GM12878 (cell line): Measurements from ENCODE around the gene NUAK1. TPM values are rescaled to one million over a fixed set of nuclear protein-coding genes. Genes with fewer than 3 reads are reported as not detected.

Source experiments
- ATAC-seq: fragments of 200-7000 bp; cut with Tn5 transposase; 3 replicates; pipeline ENCODE4 v1.9.1; 2020; ENCODE audit warnings: mild to moderate bottlenecking, moderate library complexity
- BruUV-seq: library from RNA; stranded (reverse); fragments of 400-500 nt; replicated peaks from 2 replicates; lab custom pipeline; 2021; lab: Mats Ljungman, UMichigan
- CTCF ChIA-PET: fragments of 300-600 bp; sonication (Branson Sonifier 250); formaldehyde crosslinking; extraction: SDS; loops from one replicate; lab custom pipeline; 2021; ENCODE audit warnings: inconsistent platforms; lab: Yijun Ruan, JAX
- POLR2A ChIA-PET: fragments of 350-600 bp; formaldehyde crosslinking; extraction: SDS; loops from one replicate; lab custom pipeline; 2021; ENCODE audit warnings: inconsistent platforms; lab: Charles Lee
- RAD21 ChIA-PET: fragments of 300-600 bp; sonication (Branson Sonifier 250); formaldehyde crosslinking; loops from one replicate; lab custom pipeline; 2023; ENCODE audit warnings: antibody characterized with exemption; ENCODE audit not compliant: unreplicated experiment; lab: Charles Lee
- SMC1A ChIA-PET: fragments of 300-600 bp; sonication (Branson Sonifier 250); formaldehyde crosslinking; loops from one replicate; lab custom pipeline; 2023; ENCODE audit not compliant: unreplicated experiment, uncharacterized antibody; lab: Charles Lee
- DNase-seq: peaks from one replicate; pipeline ENCODE4 v3.0.0-alpha.2; 2011; ENCODE audit warnings: low read depth, low spot score
- FAIRE-seq: peaks from 3 replicates; lab custom pipeline; 2011; peaks lifted over from hg19 to GRCh38; lab: Jason Lieb, UNC
- H2AFZ ChIP-seq: 2 replicates; pipeline ENCODE4 v1.6.0; 2011; ENCODE audit warnings: low read depth, low read length, control low read depth; ENCODE audit not compliant: control insufficient read depth
- H3K27ac ChIP-seq: 2 replicates; pipeline ENCODE4 v1.5.1; 2011; ENCODE audit warnings: control low read depth; ENCODE audit not compliant: control insufficient read depth, insufficient read depth
- H3K27me3 ChIP-seq, 2 experiments: replicated peaks in 1 of 2; 2 replicates each; pipeline versions ENCODE4 v1.6.0 to v1.6.1; 2011; ENCODE audit warnings: low read length in 1 of 2; ENCODE audit not compliant: control insufficient read depth in 2 of 2, insufficient read depth in 2 of 2
- H3K36me3 ChIP-seq, 2 experiments: 2 replicates each; pipeline ENCODE4 v1.5.1; 2011; ENCODE audit warnings: low read length in 1 of 2; ENCODE audit not compliant: control insufficient read depth in 2 of 2, insufficient read depth in 2 of 2
- H3K4me1 ChIP-seq: 2 replicates; pipeline ENCODE4 v1.6.1; 2011; ENCODE audit warnings: mild to moderate bottlenecking, low read length, moderate library complexity, mixed read lengths; ENCODE audit not compliant: control insufficient read depth, insufficient read depth
- H3K4me2 ChIP-seq: 2 replicates; pipeline ENCODE4 v1.6.0; 2011; ENCODE audit warnings: control low read depth; ENCODE audit not compliant: control insufficient read depth, insufficient read depth
- H3K4me3 ChIP-seq: fragments of 200-600 bp; sonication (generic); 2 replicates; pipeline ENCODE4 v1.5.1; 2016
- H3K79me2 ChIP-seq: 2 replicates; pipeline ENCODE4 v1.6.0; 2011; ENCODE audit warnings: low read length; ENCODE audit not compliant: control insufficient read depth, insufficient read depth
- H3K9ac ChIP-seq: 2 replicates; pipeline ENCODE4 v1.8.0; 2011; ENCODE audit warnings: low read length, control low read depth, mixed read lengths; ENCODE audit not compliant: control insufficient read depth, insufficient read depth
- H3K9me3 ChIP-seq: replicated peaks from 3 replicates; pipeline ENCODE4 v1.5.1; 2011; ENCODE audit warnings: mild to moderate bottlenecking, low read length; ENCODE audit not compliant: control insufficient read depth, insufficient read depth
- H4K20me1 ChIP-seq: 2 replicates; pipeline ENCODE4 v1.6.0; 2011; ENCODE audit not compliant: control insufficient read depth, insufficient read depth
- BCL11A ChIP-seq: IDR thresholded peaks from 2 replicates; pipeline ENCODE4 v1.6.1; 2011; ENCODE audit warnings: low read depth, low read length
- CHD1 ChIP-seq: IDR thresholded peaks from 2 replicates; pipeline ENCODE4 v1.6.1; 2012; ENCODE audit warnings: low read depth, low read length, improper control_type of control experiment
- EED ChIP-seq: sonication (generic); IDR thresholded peaks from 2 replicates; pipeline ENCODE4 v1.6.1; 2016; ENCODE audit warnings: antibody characterized with exemption, low read depth
- EP300 ChIP-seq, 2 experiments: fragments of 150-350 bp in 1 of 2; IDR thresholded peaks; 2 replicates each; pipeline ENCODE4 v1.6.1; 2011 to 2012; ENCODE audit warnings: low read depth in 2 of 2, low read length in 2 of 2, borderline replicate concordance in 1 of 2, improper control_type of control experiment in 1 of 2, inconsistent platforms in 1 of 2; ENCODE audit not compliant: control insufficient read depth in 1 of 2
- ESRRA ChIP-seq: IDR thresholded peaks from 2 replicates; pipeline ENCODE4 v1.6.1; 2012; ENCODE audit warnings: mild to moderate bottlenecking, low read length, improper control_type of control experiment
- ETV6 ChIP-seq, 2 experiments: fragments of 450-650 bp in 1 of 2; IDR thresholded peaks in 1 of 2; conservative IDR thresholded peaks in 1 of 2; 2 replicates each; pipeline ENCODE4 v1.6.1; 2014; ENCODE audit warnings: antibody characterized with exemption in 1 of 2, borderline replicate concordance in 1 of 2, low read depth in 1 of 2, mild to moderate bottlenecking in 1 of 2, moderate library complexity in 1 of 2
- HCFC1 ChIP-seq: fragments of 150-350 bp; IDR thresholded peaks from 2 replicates; pipeline ENCODE4 v1.6.1; 2014; ENCODE audit warnings: low read length
- IKZF1 ChIP-seq: fragments of 450-650 bp; conservative IDR thresholded peaks from 2 replicates; pipeline ENCODE4 v1.6.1; 2017; ENCODE audit warnings: antibody characterized with exemption, mild to moderate bottlenecking
- JUND ChIP-seq: IDR thresholded peaks from 2 replicates; pipeline ENCODE4 v1.6.1; 2012; ENCODE audit warnings: low read depth, mild to moderate bottlenecking, low read length, improper control_type of control experiment, moderate library complexity
- LARP7 ChIP-seq: fragments of 450-650 bp; IDR thresholded peaks from 2 replicates; pipeline ENCODE4 v1.6.1; 2017; ENCODE audit warnings: mild to moderate bottlenecking
- RAD21 ChIP-seq: IDR thresholded peaks from 2 replicates; pipeline ENCODE4 v1.6.1; 2011; ENCODE audit warnings: mild to moderate bottlenecking, low read depth, low read length, moderate library complexity; ENCODE audit not compliant: insufficient read depth
- SMAD5 ChIP-seq: IDR thresholded peaks from 2 replicates; pipeline ENCODE4 v1.6.1; 2016; ENCODE audit warnings: antibody characterized with exemption, low read depth
- STAT1 ChIP-seq: fragments of 450-650 bp; conservative IDR thresholded peaks from 2 replicates; pipeline ENCODE4 v1.6.1; 2014; ENCODE audit warnings: antibody characterized with exemption, mild to moderate bottlenecking
- TCF12 ChIP-seq: IDR thresholded peaks from 2 replicates; pipeline ENCODE4 v1.6.1; 2011; ENCODE audit warnings: low read depth, mild to moderate bottlenecking, low read length
- TCF7 ChIP-seq: IDR thresholded peaks from 2 replicates; pipeline ENCODE4 v1.6.1; 2014; ENCODE audit warnings: antibody characterized with exemption, borderline replicate concordance
- YBX1 ChIP-seq: fragments of 450-650 bp; IDR thresholded peaks from 2 replicates; pipeline ENCODE4 v1.6.1; 2016; ENCODE audit warnings: antibody characterized with exemption
- ZNF274 ChIP-seq: IDR thresholded peaks from one replicate; pipeline ENCODE4 v1.8.0; 2011; ENCODE audit not compliant: insufficient read length, insufficient read depth
- WGBS: methylation state at CpG from one replicate; pipeline ENCODE4 v1.1.6; 2016; ENCODE audit warnings: low lambda C conversion rate; ENCODE audit not compliant: insufficient replicate concordance, insufficient coverage; ENCODE audit errors: missing lambda C conversion rate; 5-methylcytosine and 5-hydroxymethylcytosine counted together
- in situ Hi-C: fragments of 300-500 bp; cut with MboI; formaldehyde crosslinking; loops from 9 replicates; pipeline ENCODE4 v1.14.3; 2018; ENCODE audit warnings: mixed read lengths
- intact Hi-C: fragments of 100-400 bp; cut with micrococcal nuclease; formaldehyde crosslinking; loops from one replicate; pipeline ENCODE4 v1.14.2; 2022; ENCODE audit not compliant: unreplicated experiment
- polyA plus RNA-seq, 11 experiments: library from polyadenylated mRNA; depleted of rRNA in 4 of 11; unstranded in 6 of 11; stranded (reverse) in 5 of 11; fragments of >200 nt; fragmentation: Nextera tagmentation in 4 of 11; fragmentation: Illumina TruSeq in 1 of 11; extraction: Ambion mirVana in 4 of 11; extraction: Trizol in 1 of 11; gene quantifications; 1 replicate in 1 of 11; 2 replicates in 10 of 11; pipeline versions ENCODE4 v1.2.1 to v1.2.3, GENCODE V29; 2011 to 2016; ENCODE audit warnings: inconsistent platforms in 2 of 11, missing spikeins in 2 of 11, low read depth in 1 of 11
- total RNA-seq, 4 experiments: library from RNA; depleted of rRNA in 3 of 4; stranded (reverse); fragments of >200 nt in 3 of 4; fragmentation: Illumina TruSeq in 1 of 4; extraction: Trizol in 1 of 4; gene quantifications; 2 replicates each; pipeline versions ENCODE4 v1.2.1 to v1.2.3, GENCODE V29; 2013 to 2021
- TF ChIP-seq, protein P1 (sequence below): IDR thresholded peaks from 2 replicates; pipeline ENCODE4 v1.6.1; 2011; ENCODE audit warnings: low read depth, mild to moderate bottlenecking, low read length, moderate library complexity, borderline replicate concordance; ENCODE audit errors: extremely low read depth

Gene NUAK1
- total and polyA plus RNA-seq, 10 of the 15 experiments (the other 5 are each of a cell fraction or from before 2014, with no cell fraction given): 0.03 to 0.42 (median 0.08) TPM; not detected in 2

DNA sequence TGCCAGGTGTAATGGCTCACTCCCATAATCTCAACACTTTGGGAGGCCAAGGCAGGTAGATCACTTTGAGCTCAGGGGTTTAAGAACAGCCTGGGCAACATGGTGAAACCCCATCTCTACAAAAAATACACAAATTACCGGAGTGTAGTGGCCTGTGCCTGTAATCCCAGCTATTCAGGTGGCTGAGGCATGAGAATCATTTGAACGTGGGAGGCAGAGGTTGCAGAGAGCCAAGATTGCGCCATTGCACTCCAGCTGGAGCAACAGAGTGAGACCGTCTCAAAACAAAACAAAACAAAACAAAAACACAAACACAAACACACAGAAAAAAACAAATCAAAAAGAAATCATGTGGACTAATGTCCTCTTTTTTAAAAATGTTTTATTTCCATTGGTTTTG is 104.4 kb downstream of the NUAK1 start:
- DNase-seq (no peak), FAIRE-seq (no peak), ATAC-seq (no peak)
- TF ChIP-seq HCFC1 (no peak), EED (no peak), CHD1 (no peak), TCF12 (no peak), RAD21 (no peak), LARP7 (no peak), SMAD5 (no peak), IKZF1 (no peak), BCL11A (no peak)
- no peaks in the 10 kb centered on the region for H3K9me3 ChIP-seq
- no peak overlapping the region for H3K9ac ChIP-seq
- ChIA-PET RAD21 (no interaction called here), CTCF (interaction anchor here (0.9 kb wide), 2 partner anchors 34 to 85 kb away, joined by 3 read pairs; no protein-coding TSS in a partner anchor), SMC1A (no interaction called here), POLR2A (no interaction called here)
- H3K79me2 ChIP-seq: no peaks in the 10 kb centered on the region
- no peak overlapping the region for H3K4me3 ChIP-seq
- no peak overlapping the region for H3K4me2 ChIP-seq
- no peak overlapping the region for H2AFZ ChIP-seq
- H3K27me3 ChIP-seq: no peaks in the 10 kb centered on the region; a peak in 1 of 4 replicates
- H3K36me3 ChIP-seq: no peaks in the 10 kb centered on the region
- WGBS: 23% methylated on average over 4 of the region's 4 CpGs
- intact Hi-C loops: no loop called here
- H3K27ac ChIP-seq: no peak overlapping the region
- no peaks in the 10 kb centered on the region for H3K4me1 ChIP-seq
- H4K20me1 ChIP-seq: no peaks in the 10 kb centered on the region
- BruUV-seq: no TSS peak
- in situ Hi-C loops: no loop called here

DNA sequence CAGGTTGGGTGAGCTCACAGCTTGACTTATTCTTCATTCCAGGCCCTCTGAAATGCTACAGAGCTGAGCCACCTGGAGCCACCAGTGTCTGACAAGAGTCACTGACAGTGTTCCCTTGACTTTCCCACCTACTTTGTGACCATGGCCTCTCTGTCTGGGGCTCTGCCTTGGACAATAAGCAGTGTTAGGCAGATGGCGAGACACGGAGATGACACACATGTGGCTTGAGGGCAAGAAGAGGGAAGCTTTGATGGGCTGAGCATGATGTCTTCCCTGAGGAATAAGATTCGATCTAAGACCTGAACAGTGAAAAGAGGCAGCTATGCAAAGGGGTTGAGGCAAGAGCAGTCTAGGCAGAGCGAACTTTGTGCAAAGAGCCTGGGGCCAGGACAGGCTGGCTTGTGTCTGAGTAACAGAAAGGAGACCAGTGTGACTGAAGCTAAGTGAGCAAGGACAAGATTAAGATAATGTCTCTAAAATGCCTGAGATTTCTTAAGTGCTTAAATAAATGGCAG is 105.5 kb downstream of the NUAK1 start:
- CTCF ChIA-PET: no interaction called here
- Histone ChIP-seq H3K27me3 (no peaks in the 10 kb centered on the region; a peak in 1 of 4 replicates), H4K20me1 (no peaks in the 10 kb centered on the region), H3K79me2 (no peaks in the 10 kb centered on the region), H3K36me3 (no peaks in the 10 kb centered on the region), H3K4me3 (no peak overlapping the region), H3K9ac (no peak overlapping the region), H3K4me1 (no peaks in the 10 kb centered on the region), H3K9me3 (no peaks in the 10 kb centered on the region), H3K27ac (no peak overlapping the region), H2AFZ (no peak overlapping the region), H3K4me2 (no peak overlapping the region)
- ATAC-seq (no peak), DNase-seq (no peak), FAIRE-seq (no peak)
- POLR2A ChIA-PET: no interaction called here
- 25% methylated on average over 4 of the region's 4 CpGs for WGBS
- in situ Hi-C loops (no loop called here), intact Hi-C loops (no loop called here)
- SMC1A ChIA-PET: interaction anchor here (1.1 kb wide), 1 partner anchor 124 kb away, joined by 3 read pairs; no protein-coding TSS in a partner anchor
- RAD21 ChIA-PET: no interaction called here
- no TSS peak for BruUV-seq
- TF ChIP-seq TCF7 (no peak), JUND (no peak), EP300 (IDR thresholded peaks at IDR 0.05; ENCODE audit: borderline replicate concordance in 1 of 2, control insufficient read depth in 1 of 2, low read depth in 2 of 2, low read length in 2 of 2) (no peak), STAT1 (no peak), ETV6 (conservative IDR thresholded peaks at IDR 0.05 in 1 of 2, IDR thresholded peaks at IDR 0.05 in 1 of 2; ENCODE audit: borderline replicate concordance in 1 of 2, low read depth in 1 of 2) (no peak), ESRRA (no peak), YBX1 (no peak), ZNF274 (no peak)
- TF ChIP-seq, protein P1, sequence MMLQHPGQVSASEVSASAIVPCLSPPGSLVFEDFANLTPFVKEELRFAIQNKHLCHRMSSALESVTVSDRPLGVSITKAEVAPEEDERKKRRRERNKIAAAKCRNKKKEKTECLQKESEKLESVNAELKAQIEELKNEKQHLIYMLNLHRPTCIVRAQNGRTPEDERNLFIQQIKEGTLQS: no peak
